OCI-LY7 (cell line): ENCODE data around the gene SAP30. TPM values are rescaled to one million over a fixed set of nuclear protein-coding genes. Genes with fewer than 3 reads are reported as not detected.

Source experiments
- BruUV-seq: library from RNA; stranded (reverse); fragments of 400-500 nt; replicated peaks from 2 replicates; lab custom pipeline; 2021; lab: Mats Ljungman, UMichigan
- CTCF ChIA-PET: fragments of 300-600 bp; sonication (Branson Sonifier 250); formaldehyde crosslinking; loops from one replicate; lab custom pipeline; 2022; ENCODE audit warnings: antibody characterized with exemption; ENCODE audit not compliant: unreplicated experiment; lab: Charles Lee
- POLR2A ChIA-PET: fragments of 300-600 bp; sonication (Branson Sonifier 250); formaldehyde crosslinking; loops from one replicate; lab custom pipeline; 2022; ENCODE audit warnings: antibody characterized with exemption; lab: Charles Lee
- DNase-seq: peaks from one replicate; pipeline ENCODE4 v3.0.0-alpha.2; 2015; ENCODE audit warnings: low spot score
- H2AFZ ChIP-seq: fragments of 200-600 bp; sonication (generic), shearing (Covaris generic); 2 replicates; pipeline ENCODE4 v1.6.1; 2014; ENCODE audit warnings: mild to moderate bottlenecking, antibody characterized with exemption, low read length, moderate library complexity
- H3K27ac ChIP-seq: fragments of 200-600 bp; sonication (generic); 2 replicates; pipeline ENCODE4 v1.5.1; 2014; ENCODE audit warnings: mixed run types, low read depth, mild to moderate bottlenecking, moderate library complexity, low read length, inconsistent platforms; ENCODE audit not compliant: poor library complexity, severe bottlenecking
- H3K36me3 ChIP-seq: fragments of 200-600 bp; sonication (generic); 2 replicates; pipeline ENCODE4 v1.6.1; 2014; ENCODE audit warnings: mild to moderate bottlenecking, antibody characterized with exemption, low read length, moderate library complexity, mixed read lengths; ENCODE audit not compliant: insufficient read depth
- H3K4me1 ChIP-seq: fragments of 200-600 bp; sonication (generic); 2 replicates; pipeline ENCODE4 v1.5.1; 2014; ENCODE audit warnings: mild to moderate bottlenecking, low read length; ENCODE audit not compliant: insufficient read depth, poor library complexity, severe bottlenecking
- H3K4me2 ChIP-seq: fragments of 200-600 bp; sonication (generic); 2 replicates; pipeline ENCODE4 v1.6.1; 2014; ENCODE audit warnings: mild to moderate bottlenecking, low read length
- H3K4me3 ChIP-seq: fragments of 200-600 bp; sonication (generic); 2 replicates; pipeline ENCODE4 v1.5.1; 2014; ENCODE audit warnings: mild to moderate bottlenecking, low read depth, low read length; ENCODE audit not compliant: poor library complexity, severe bottlenecking
- H3K79me2 ChIP-seq: fragments of 200-600 bp; sonication (generic); 2 replicates; pipeline ENCODE4 v1.6.1; 2016; ENCODE audit warnings: low read depth, mild to moderate bottlenecking, low read length, moderate library complexity, mixed read lengths; ENCODE audit not compliant: insufficient read depth
- H3K9me2 ChIP-seq: fragments of 200-600 bp; sonication (generic); 2 replicates; pipeline ENCODE4 v1.6.1; 2016; ENCODE audit warnings: mild to moderate bottlenecking, low read length, mixed read lengths; ENCODE audit not compliant: insufficient read depth
- H3K9me3 ChIP-seq: fragments of 200-600 bp; sonication (generic); 2 replicates; pipeline ENCODE4 v1.6.1; 2014; ENCODE audit warnings: mild to moderate bottlenecking, mixed run types, low read length, mixed read lengths
- H4K20me1 ChIP-seq: fragments of 200-600 bp; sonication (generic); 2 replicates; pipeline ENCODE4 v1.6.1; 2014; ENCODE audit warnings: mild to moderate bottlenecking, antibody characterized with exemption, low read length, moderate library complexity, mixed read lengths; ENCODE audit not compliant: insufficient read depth
- EZH2phosphoT487 ChIP-seq: fragments of 200-600 bp; sonication (generic); IDR thresholded peaks from 2 replicates; pipeline ENCODE4 v1.6.1; 2018; ENCODE audit warnings: low read depth, borderline replicate concordance, mild to moderate bottlenecking, mixed run types, antibody characterized with exemption, low read length, moderate library complexity, mixed read lengths
- intact Hi-C: fragments of 100-400 bp; cut with micrococcal nuclease; formaldehyde crosslinking; loops from one replicate; pipeline ENCODE4 v1.10.0; 2022; ENCODE audit not compliant: unreplicated experiment
- total RNA-seq, 2 experiments: library from RNA; depleted of rRNA in 1 of 2; stranded (reverse); fragments of >200 nt in 1 of 2; shearing (Covaris generic) in 1 of 2; gene quantifications; 2 replicates each; pipeline ENCODE4 v1.2.3, GENCODE V29; 2014 to 2022
- TF ChIP-seq, protein P1 (sequence below): fragments of 200-600 bp; sonication (generic); conservative IDR thresholded peaks from 2 replicates; pipeline ENCODE4 v1.5.1; 2014; ENCODE audit warnings: mild to moderate bottlenecking, antibody characterized with exemption, low read length, moderate library complexity, mixed read lengths

The SAP30 gene
- total RNA-seq, 2 experiments from 2014 or later: 56.0 to 86.2 TPM

DNA sequence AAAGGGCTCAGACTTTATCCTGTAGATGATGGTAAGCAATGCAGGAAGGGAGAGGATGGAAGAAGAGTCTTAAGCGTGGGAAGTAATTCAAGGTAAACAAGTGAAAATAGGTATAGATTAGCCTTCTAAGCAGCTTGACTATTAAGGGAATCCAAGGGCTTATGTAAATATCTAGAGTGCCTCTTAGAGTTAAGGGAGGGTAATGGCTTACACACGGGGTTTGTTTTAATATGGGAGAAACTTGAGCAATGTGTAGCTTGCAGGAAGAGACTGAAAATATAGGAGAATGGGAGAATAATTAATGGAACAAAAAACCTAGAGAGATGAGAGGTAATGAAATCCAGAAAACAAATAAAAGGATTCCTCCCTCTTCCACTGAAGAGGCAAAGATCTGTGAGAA lies 12.8 kb upstream of the SAP30 start:
- BruUV-seq: no TSS peak
- H3K36me3 ChIP-seq: no peaks in the 10 kb centered on the region
- ChIA-PET CTCF (no interaction called here), POLR2A (interaction anchor here (0.9 to 5.4 kb wide), 4 partner anchors 10 to 45 kb away, joined by 3 to 31 read pairs (median 18); partner anchors contain the start of gene HMGB2)
- no peaks in the 10 kb centered on the region for H3K79me2 ChIP-seq
- no peak overlapping the region for H3K27ac ChIP-seq
- H3K4me2 ChIP-seq: no peak overlapping the region
- peaks cover 17% of the 10 kb centered on the region for H3K4me1 ChIP-seq
- no peaks in the 10 kb centered on the region for H3K9me2 ChIP-seq
- intact Hi-C loops: no loop called here
- TF ChIP-seq EZH2phosphoT487: no peak
- TF ChIP-seq, protein P1, sequence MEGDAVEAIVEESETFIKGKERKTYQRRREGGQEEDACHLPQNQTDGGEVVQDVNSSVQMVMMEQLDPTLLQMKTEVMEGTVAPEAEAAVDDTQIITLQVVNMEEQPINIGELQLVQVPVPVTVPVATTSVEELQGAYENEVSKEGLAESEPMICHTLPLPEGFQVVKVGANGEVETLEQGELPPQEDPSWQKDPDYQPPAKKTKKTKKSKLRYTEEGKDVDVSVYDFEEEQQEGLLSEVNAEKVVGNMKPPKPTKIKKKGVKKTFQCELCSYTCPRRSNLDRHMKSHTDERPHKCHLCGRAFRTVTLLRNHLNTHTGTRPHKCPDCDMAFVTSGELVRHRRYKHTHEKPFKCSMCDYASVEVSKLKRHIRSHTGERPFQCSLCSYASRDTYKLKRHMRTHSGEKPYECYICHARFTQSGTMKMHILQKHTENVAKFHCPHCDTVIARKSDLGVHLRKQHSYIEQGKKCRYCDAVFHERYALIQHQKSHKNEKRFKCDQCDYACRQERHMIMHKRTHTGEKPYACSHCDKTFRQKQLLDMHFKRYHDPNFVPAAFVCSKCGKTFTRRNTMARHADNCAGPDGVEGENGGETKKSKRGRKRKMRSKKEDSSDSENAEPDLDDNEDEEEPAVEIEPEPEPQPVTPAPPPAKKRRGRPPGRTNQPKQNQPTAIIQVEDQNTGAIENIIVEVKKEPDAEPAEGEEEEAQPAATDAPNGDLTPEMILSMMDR: no peak
- H2AFZ ChIP-seq: no peak overlapping the region
- no peak overlapping the region for H3K4me3 ChIP-seq
- no peaks in the 10 kb centered on the region for H3K9me3 ChIP-seq
- no peak for DNase-seq
- no peaks in the 10 kb centered on the region for H4K20me1 ChIP-seq

DNA sequence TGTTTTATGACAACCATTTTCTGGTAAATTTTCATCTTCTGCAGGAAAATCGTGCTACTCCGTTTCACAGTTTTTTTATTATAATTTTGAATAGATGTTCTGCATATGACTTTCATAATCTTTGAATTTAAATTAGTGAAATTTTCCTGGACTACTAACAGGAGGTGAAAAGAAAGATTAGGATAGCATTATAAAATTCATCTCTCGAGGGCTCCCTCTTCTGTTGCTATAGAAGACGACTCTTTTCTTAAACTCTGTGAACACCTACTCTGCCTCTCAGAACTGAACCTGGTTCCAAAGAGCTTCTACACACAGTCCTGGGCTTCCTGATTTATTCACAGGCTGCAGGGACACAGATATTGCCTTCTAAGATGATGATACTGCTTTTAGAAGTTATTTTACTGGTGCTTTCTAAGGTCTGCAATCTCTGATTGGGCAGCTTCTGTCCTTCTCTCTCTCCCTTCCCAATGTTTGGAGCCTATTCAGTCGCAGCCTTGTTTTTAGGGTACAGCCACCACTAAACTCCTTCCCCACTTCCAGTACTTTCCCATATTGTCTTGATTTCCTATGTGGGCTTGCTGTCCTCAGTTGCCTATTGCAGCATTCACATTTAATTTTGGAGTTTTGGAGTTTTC lies 10.1 kb upstream of the SAP30 start:
- H3K4me3 ChIP-seq: no peak overlapping the region
- H3K9me2 ChIP-seq: no peaks in the 10 kb centered on the region
- H3K36me3 ChIP-seq: no peaks in the 10 kb centered on the region
- H3K4me2 ChIP-seq: peak overlapping the region; percentile 49
- H3K79me2 ChIP-seq: no peaks in the 10 kb centered on the region
- H3K27ac ChIP-seq: no peak overlapping the region
- no peaks in the 10 kb centered on the region for H3K9me3 ChIP-seq
- H3K4me1 ChIP-seq: peaks cover 22% of the 10 kb centered on the region
- H2AFZ ChIP-seq: peak overlapping the region; percentile 55
- peak; percentile 24 for DNase-seq
- intact Hi-C loops: no loop called here
- ChIA-PET POLR2A (interaction anchor here (0.8 to 2.8 kb wide), 4 partner anchors 8 to 25 kb away, joined by 3 to 12 read pairs (median 4); partner anchors contain the start of gene HMGB2), CTCF (no interaction called here)
- BruUV-seq: no TSS peak
- no peak for TF ChIP-seq EZH2phosphoT487
- TF ChIP-seq, protein P1: peak; percentile 75
- no peaks in the 10 kb centered on the region for H4K20me1 ChIP-seq

DNA sequence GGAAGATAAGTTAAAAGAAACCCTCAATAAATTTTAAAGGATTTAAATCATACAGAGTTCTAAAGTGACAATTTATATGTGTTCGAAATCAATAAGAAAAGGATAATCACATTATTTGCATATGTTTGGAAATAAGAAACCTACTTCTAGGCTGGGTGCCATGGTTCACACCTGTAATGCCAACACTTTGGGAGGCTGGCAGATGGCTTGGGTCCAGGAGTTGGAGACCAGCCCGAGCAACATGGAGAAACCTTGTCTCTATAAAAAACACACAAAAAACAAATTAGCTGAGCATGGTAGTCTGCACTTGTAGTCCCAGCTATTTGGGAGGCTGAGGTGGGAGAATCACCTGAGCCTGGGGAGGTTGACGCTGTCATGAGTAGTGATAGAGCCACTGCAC lies 8.1 kb upstream of the SAP30 start:
- Histone ChIP-seq H4K20me1 (no peaks in the 10 kb centered on the region), H3K4me3 (no peak overlapping the region), H3K9me3 (no peaks in the 10 kb centered on the region), H3K36me3 (no peaks in the 10 kb centered on the region), H3K27ac (no peak overlapping the region), H3K9me2 (no peaks in the 10 kb centered on the region), H3K4me1 (peaks cover 41% of the 10 kb centered on the region), H3K4me2 (no peak overlapping the region), H2AFZ (no peak overlapping the region), H3K79me2 (peaks cover 13% of the 10 kb centered on the region; the same call in 1 of the 2 replicates)
- intact Hi-C loops: no loop called here
- DNase-seq: no peak
- no TSS peak for BruUV-seq
- ChIA-PET CTCF (no interaction called here), POLR2A (interaction anchor here (0.7 to 13.3 kb wide), 5 partner anchors 8 to 823 kb away, joined by 3 to 336 read pairs (median 3); partner anchors contain the start of gene HMGB2)
- no peak for TF ChIP-seq EZH2phosphoT487
- TF ChIP-seq, protein P1: no peak
